DOHH2 (cell line): ENCODE measurements around the gene MORC1.

ENCODE experiments used
- EZH2phosphoT487 ChIP-seq: fragments of 200-600 bp; sonication (generic); IDR thresholded peaks from 2 replicates; pipeline ENCODE4 v1.6.1; 2017; ENCODE audit warnings: borderline replicate concordance, mild to moderate bottlenecking, antibody characterized with exemption, low read length, moderate library complexity, mixed read lengths
- TF ChIP-seq, protein P1 (sequence below): fragments of 200-600 bp; sonication (generic); IDR thresholded peaks from one replicate; pipeline ENCODE4 v1.5.1; 2014; ENCODE audit warnings: antibody characterized with exemption, mild to moderate bottlenecking, low read depth, low read length; ENCODE audit not compliant: poor library complexity, severe bottlenecking

DNA sequence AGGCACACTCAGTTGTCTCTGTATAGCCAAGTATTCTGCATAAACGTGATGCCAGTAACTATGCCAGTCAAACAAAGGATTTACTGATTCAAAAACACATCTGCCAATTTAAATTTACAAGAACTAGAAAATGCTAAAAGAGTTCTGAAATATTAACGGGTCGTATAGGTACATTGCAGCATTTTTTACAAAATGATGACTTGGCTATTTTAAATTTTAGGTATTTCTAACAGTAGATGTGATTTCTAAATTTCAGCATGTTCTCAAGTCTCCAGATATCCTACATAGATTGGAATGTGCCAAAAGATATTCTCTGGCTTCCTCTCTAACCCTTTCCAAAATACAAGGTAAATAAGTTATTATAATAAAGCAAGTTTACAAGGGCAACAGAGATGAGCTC is 60.3 kb downstream of the MORC1 start:
- TF ChIP-seq, protein P1, sequence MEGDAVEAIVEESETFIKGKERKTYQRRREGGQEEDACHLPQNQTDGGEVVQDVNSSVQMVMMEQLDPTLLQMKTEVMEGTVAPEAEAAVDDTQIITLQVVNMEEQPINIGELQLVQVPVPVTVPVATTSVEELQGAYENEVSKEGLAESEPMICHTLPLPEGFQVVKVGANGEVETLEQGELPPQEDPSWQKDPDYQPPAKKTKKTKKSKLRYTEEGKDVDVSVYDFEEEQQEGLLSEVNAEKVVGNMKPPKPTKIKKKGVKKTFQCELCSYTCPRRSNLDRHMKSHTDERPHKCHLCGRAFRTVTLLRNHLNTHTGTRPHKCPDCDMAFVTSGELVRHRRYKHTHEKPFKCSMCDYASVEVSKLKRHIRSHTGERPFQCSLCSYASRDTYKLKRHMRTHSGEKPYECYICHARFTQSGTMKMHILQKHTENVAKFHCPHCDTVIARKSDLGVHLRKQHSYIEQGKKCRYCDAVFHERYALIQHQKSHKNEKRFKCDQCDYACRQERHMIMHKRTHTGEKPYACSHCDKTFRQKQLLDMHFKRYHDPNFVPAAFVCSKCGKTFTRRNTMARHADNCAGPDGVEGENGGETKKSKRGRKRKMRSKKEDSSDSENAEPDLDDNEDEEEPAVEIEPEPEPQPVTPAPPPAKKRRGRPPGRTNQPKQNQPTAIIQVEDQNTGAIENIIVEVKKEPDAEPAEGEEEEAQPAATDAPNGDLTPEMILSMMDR, result no peak
- TF ChIP-seq EZH2phosphoT487, result no peak
